Measurements from ENCODE around the gene ADAMTS6.

The ADAMTS6 gene

GRCh38 chr5:65481635-65482295, at the start of gene ADAMTS6:
ADAMTS6 (minus strand) TSS chr5:65481920; CDS start chr5:65473673, 8,247 bp downstream.
- TF ChIP-seq CTCF (IDR thresholded peaks at IDR 0.05; ENCODE audit: low read depth, low read length, missing control alignments), result no peak
- H3K4me3 ChIP-seq (ENCODE audit: low read depth, low read length), result peak within 1 kb of the TSS; percentile 59
- in situ Hi-C loops (cut with HindIII; ENCODE audit: low sequenced_read_pairs), result loop anchor here (5.0 to 25.0 kb wide), 4 partner anchors 354 to 669 kb away; no protein-coding TSS in a partner anchor
- peak; percentile 93 for DNase-seq (ENCODE audit: low read depth)

- no peak for DNase-seq (ENCODE audit: low read depth)
- in situ Hi-C loops (cut with HindIII; ENCODE audit: low sequenced_read_pairs), result no loop called here
- H3K4me3 ChIP-seq (ENCODE audit: low read depth, low read length), result no peak overlapping the region
- TF ChIP-seq CTCF (IDR thresholded peaks at IDR 0.05; ENCODE audit: low read depth, low read length, missing control alignments), result no peak
These were observed 49.2 kb upstream of the ADAMTS6 start for GRCh38 chr5:65530904-65531303.

- no peak for TF ChIP-seq CTCF (IDR thresholded peaks at IDR 0.05; ENCODE audit: low read depth, low read length, missing control alignments)
- in situ Hi-C loops (cut with HindIII; ENCODE audit: low sequenced_read_pairs), result no loop called here
- no peak overlapping the region for H3K4me3 ChIP-seq (ENCODE audit: low read depth, low read length)
- no peak for DNase-seq (ENCODE audit: low read depth)
These were observed 44.0 kb upstream of the ADAMTS6 start for GRCh38 chr5:65525726-65526125.

- no peak for TF ChIP-seq CTCF (IDR thresholded peaks at IDR 0.05; ENCODE audit: low read depth, low read length, missing control alignments)
- DNase-seq (ENCODE audit: low read depth), result no peak
- no peak overlapping the region for H3K4me3 ChIP-seq (ENCODE audit: low read depth, low read length)
- in situ Hi-C loops (cut with HindIII; ENCODE audit: low sequenced_read_pairs), result no loop called here
These were observed 30.6 kb upstream of the ADAMTS6 start for GRCh38 chr5:65512170-65512937.

- no peak for TF ChIP-seq CTCF (IDR thresholded peaks at IDR 0.05; ENCODE audit: low read depth, low read length, missing control alignments)
- DNase-seq (ENCODE audit: low read depth), result no peak
- in situ Hi-C loops (cut with HindIII; ENCODE audit: low sequenced_read_pairs), result no loop called here
- H3K4me3 ChIP-seq (ENCODE audit: low read depth, low read length), result no peak overlapping the region
These were observed 27.3 kb upstream of the ADAMTS6 start for GRCh38 chr5:65508978-65509377.

- in situ Hi-C loops (cut with HindIII; ENCODE audit: low sequenced_read_pairs), result no loop called here
- H3K4me3 ChIP-seq (ENCODE audit: low read depth, low read length), result no peak overlapping the region
- TF ChIP-seq CTCF (IDR thresholded peaks at IDR 0.05; ENCODE audit: low read depth, low read length, missing control alignments), result no peak
- peak; percentile 77 for DNase-seq (ENCODE audit: low read depth)
These were observed 25.2 kb upstream of the ADAMTS6 start for GRCh38 chr5:65506961-65507360.

Measured in astrocyte of the cerebellum (primary cell).